ENCODE data around the gene RAB3GAP1.

DNA sequence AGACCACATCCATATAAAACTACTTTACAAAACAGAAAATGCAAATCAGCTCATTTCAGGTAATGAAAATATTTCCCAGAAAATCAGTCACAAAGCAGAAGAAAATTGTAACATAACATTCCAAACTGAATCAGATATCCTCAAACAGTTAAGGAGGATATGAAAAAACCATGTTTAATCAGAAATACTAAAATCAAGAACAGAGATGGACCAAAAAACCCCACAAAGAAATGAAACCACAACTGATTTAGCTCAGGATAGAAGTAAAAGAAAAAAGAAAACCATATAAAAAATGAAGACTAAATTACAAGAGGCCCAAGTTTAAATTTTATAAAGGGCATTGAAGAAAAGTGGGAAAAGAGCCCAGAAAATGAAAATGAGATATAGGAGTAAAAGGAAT, 102.9 kb downstream of the RAB3GAP1 start:
- TF ChIP-seq, protein P1, sequence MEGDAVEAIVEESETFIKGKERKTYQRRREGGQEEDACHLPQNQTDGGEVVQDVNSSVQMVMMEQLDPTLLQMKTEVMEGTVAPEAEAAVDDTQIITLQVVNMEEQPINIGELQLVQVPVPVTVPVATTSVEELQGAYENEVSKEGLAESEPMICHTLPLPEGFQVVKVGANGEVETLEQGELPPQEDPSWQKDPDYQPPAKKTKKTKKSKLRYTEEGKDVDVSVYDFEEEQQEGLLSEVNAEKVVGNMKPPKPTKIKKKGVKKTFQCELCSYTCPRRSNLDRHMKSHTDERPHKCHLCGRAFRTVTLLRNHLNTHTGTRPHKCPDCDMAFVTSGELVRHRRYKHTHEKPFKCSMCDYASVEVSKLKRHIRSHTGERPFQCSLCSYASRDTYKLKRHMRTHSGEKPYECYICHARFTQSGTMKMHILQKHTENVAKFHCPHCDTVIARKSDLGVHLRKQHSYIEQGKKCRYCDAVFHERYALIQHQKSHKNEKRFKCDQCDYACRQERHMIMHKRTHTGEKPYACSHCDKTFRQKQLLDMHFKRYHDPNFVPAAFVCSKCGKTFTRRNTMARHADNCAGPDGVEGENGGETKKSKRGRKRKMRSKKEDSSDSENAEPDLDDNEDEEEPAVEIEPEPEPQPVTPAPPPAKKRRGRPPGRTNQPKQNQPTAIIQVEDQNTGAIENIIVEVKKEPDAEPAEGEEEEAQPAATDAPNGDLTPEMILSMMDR (IDR thresholded peaks at IDR 0.05) = no peak
- no peak for TF ChIP-seq EZH2phosphoT487 (IDR thresholded peaks at IDR 0.05)
- no peak for TF ChIP-seq EZH2 (IDR thresholded peaks at IDR 0.05)
